Activated CD4-positive, CD25-positive, alpha-beta regulatory T cell treated with anti-CD3 and anti-CD28 coated beads, Interleukin-2, amount 50 U/mL, for 16 hours (primary cell): ENCODE measurements around the gene AOPEP.

Source experiments
- DNase-seq: peaks from one replicate; pipeline ENCODE4 v3.0.0-alpha.2; 2020; ENCODE audit warnings: low read depth, low spot score

Gene AOPEP

GRCh38 chr9:94794476-94795167 is 68.1 kb downstream of the AOPEP start:
- no peak for DNase-seq

DNA sequence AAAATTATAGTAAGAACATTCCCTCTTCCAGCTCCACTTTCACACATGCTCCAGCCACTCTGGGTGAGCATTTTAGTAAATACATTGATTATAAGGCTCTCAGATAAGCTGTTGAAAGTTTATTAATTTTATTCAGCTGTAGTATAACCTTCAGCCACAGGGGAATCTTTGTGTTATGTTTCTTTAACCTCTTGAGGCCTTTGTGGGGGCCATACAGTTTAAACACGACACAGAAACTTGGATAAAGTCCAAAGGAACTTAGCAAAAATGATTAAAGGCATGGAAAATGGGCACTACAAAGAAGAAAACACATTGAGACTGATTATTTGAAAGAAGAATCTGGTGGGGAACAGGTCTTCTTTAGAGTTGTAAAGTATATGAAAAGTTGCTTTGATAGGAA is 70.2 kb downstream of the AOPEP start:
- no peak for DNase-seq

- DNase-seq: no peak
Observed at GRCh38 chr9:94798201-94798600, 71.7 kb downstream of the AOPEP start.

DNA sequence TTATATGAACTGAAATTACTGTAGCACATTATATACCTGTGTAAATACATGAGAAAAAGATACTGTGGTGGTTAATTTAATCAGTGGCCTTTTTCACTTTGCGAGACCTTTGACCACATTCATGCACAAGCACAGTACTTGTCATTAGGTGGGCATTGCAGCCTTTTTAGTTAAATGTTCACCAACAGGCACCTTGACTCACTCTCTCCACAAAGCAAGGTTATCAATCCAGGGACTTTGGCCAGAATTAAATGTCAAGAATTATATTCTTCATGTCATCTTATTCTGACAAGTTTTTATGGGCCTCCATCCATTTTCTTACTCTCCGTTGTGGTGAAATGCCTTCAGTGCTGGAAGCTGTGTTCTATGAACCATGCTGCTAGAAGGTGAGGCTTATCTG is 72.2 kb downstream of the AOPEP start:
- no peak for DNase-seq

- no peak for DNase-seq
Observed at GRCh38 chr9:94799578-94800264, 73.2 kb downstream of the AOPEP start.

DNA sequence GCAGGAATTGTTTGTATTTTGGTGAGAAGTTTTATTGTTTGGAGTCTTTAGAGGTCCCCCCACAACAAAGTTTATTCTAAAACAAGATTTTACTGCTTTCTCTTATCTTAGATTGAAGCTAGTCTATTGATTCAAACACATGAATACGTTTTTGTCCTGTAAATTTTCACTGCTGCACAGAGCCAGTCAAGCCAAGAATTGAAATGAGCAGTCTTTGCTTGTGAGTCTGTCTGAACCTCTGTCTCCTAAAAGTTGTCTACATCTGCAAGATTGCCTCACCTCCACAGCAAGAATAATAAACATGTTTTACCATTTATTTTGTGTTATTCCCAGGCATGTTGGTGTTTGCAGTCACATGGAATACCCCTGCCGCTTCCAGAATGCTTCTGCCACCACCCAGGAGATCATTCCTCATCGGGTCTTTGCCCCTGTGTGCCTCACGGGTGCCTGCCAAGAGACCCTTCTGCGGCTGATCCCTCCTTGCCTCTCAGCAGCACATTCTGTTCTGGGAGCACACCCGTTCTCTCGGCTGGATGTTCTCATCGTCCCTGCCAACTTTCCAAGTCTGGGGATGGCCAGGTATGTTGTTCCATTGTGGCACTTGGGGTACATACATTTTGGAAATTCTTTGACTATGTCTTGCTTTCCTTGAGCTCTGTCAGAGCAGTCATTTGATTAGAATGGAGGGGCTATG is 74.1 kb downstream of the AOPEP start:
- no peak for DNase-seq

DNA sequence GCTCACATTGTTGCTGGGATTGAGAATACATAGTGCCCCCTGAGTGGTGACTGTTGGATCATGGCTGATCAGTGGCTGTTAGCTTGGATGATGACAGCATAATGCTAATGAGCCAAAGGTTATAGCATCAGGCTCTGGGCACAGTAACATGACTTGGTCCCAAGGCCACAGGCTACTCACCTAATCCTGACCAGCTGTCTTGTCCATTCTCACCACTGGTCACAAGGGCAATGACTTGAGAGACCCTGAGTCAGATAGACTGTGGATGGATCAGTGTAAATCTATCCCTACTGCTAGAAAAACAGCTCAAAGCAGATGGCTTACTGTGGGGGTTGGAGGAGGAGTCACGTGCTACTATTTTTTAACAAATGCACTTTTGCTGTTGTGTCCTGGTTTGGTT is 74.7 kb downstream of the AOPEP start:
- DNase-seq: no peak

- no peak for DNase-seq
Observed at GRCh38 chr9:94801681-94802080, 75.2 kb downstream of the AOPEP start.

DNA sequence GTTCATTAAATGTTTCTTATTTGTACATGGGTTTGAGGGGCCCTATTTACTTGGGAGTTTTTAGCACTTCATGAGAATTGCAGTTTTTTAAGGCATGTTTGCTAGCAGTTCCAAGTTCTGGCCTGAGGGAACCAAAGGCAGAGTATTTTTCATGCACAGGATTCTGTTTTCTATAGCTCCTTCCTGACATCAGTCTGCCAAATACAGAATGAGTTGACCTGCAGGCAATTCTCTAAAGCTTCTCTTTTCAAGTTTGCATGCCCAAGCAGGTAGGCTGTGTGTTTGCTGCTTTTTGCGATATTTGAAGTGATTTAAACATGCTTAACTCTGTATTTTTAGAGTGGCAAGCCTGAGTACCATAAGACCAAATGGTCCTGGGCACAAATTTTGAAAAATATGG is 75.8 kb downstream of the AOPEP start:
- no peak for DNase-seq

- DNase-seq: no peak
Observed at GRCh38 chr9:94802793-94803192, 76.3 kb downstream of the AOPEP start.

GRCh38 chr9:94804316-94804715 is 77.8 kb downstream of the AOPEP start:
- DNase-seq: no peak

DNA sequence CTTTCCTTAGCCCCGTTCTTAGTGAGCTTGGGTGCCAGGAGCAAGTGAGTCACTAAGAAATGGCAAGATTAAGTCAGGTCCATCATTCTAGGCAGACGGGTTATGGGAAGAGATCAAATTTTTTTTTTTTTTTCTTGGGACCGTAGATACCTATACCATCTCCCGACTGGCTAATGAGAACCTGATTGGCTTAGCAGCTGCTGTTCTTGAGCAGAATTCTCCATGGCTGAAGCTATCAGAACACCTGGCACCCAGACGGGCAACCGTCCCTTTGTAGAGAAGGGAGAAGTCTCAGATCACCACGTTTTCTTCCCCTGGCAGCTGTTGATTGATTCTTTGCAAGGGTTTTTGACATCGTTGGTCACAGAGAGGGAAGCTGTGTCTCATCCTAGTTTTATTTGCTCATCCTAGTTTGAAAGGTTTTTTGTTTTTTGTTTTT is 78.6 kb downstream of the AOPEP start:
- no peak for DNase-seq

DNA sequence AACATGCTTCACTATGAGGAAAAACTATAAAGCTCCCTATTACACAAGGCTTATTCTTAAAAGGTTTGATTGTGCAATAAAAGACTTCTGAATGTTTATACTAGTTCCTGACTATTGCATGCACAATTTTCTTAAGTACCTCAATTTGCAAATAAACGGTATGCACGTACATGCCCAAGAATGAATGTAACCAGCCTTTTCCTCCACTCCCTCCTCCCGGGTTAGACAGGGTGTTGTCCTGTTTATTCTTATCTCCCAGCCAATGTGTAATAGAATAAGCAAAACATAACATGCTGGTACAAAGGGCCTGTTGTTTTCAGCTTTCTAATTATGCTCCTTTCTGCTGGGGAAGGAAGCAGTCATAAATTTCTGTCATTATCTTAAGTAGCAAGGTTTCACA is 79.1 kb downstream of the AOPEP start:
- no peak for DNase-seq

GRCh38 chr9:94806307-94806893 is 79.9 kb downstream of the AOPEP start:
- no peak for DNase-seq

GRCh38 chr9:94807556-94807955 is 81.1 kb downstream of the AOPEP start:
- DNase-seq: no peak

GRCh38 chr9:94808926-94809700 is 82.6 kb downstream of the AOPEP start:
- DNase-seq: no peak

GRCh38 chr9:94809778-94810177 is 83.3 kb downstream of the AOPEP start:
- no peak for DNase-seq

- no peak for DNase-seq
Observed at GRCh38 chr9:94811074-94811473, 84.6 kb downstream of the AOPEP start.

- no peak for DNase-seq
Observed at GRCh38 chr9:94812343-94812742, 85.8 kb downstream of the AOPEP start.

DNA sequence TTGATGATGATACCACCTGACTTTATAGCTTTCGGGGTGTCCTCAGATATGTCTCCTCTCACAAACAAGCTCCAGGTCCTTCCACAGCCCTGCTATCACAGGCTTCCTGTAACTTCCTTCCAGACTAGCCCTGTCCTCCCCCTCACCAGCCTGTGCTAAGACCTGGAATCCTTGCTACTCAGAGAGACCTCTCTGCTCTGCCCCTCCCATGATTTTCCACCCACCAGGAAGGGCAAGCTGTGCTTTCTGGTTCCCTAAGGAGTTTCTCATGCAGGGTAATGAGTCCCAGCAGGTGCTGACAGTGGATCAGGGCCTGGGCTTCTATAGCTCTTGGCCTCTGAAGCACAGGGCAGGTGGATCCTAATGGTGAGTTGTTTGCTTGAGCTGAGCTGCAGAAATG is 86.9 kb downstream of the AOPEP start:
- DNase-seq: no peak

DNA sequence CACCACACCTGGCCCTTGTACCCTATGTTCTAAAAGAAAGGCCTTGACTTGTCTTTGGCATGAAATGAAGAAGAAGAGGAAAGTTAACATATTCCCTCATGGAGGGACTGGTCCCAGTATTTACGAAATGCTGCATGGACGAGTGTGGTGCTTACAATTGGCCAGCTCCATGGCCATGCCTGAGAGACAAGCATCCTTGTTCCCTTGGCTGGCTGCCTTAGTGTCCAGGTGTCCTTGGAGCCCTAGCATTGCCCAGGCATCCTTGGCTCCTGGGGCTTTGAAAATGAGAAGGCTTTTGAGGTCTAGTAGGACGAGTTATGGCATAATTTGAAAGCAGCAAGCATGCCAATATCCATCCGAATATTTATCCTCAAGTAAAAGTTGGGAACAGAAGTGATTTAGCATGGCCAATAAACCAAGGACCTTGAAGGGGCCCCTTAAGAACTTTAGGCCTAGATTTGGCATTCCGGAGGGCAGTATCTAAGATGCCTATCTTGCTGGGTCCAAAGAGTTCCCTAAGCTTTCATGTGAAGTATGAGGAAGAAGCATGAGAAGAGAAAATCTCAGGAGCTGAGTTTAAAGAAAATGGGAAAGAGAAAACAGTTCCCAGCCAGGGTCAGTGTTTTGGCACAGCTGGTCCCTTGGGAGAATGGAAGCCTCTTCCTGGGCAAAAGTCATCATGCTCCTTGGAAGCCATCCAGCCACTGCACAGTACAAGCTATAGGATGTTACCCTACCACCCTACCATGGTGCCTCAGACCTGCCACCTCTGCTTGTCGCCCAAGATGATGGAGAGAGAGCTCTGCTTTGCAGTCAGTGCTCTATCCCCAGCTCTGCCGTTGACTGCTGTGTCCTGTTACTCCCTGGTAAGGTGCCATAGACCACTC is 91.0 kb downstream of the AOPEP start:
- DNase-seq: no peak
